Glutamatergic neuron (in vitro differentiated cells): ENCODE measurements around the gene RCN2. TPM values are rescaled to one million over a fixed set of nuclear protein-coding genes. Genes with fewer than 3 reads are reported as not detected.

ENCODE experiments used
- DNase-seq: peaks from one replicate; pipeline ENCODE4 v3.0.0; 2022
- H3K27ac Mint-ChIP-seq: one replicate; pipeline ENCODE4 v1.8.0; 2020; ENCODE audit warnings: mild to moderate bottlenecking, mixed read lengths, inconsistent platforms; ENCODE audit not compliant: unreplicated experiment
- H3K27me3 Mint-ChIP-seq: one replicate; pipeline ENCODE4 v1.8.0; 2020; ENCODE audit warnings: mild to moderate bottlenecking, moderate library complexity, mixed read lengths, inconsistent platforms; ENCODE audit not compliant: unreplicated experiment
- H3K36me3 Mint-ChIP-seq: one replicate; pipeline ENCODE4 v1.8.0; 2020; ENCODE audit warnings: mild to moderate bottlenecking, mixed read lengths, inconsistent platforms; ENCODE audit not compliant: unreplicated experiment
- H3K4me1 Mint-ChIP-seq: one replicate; pipeline ENCODE4 v1.8.0; 2020; ENCODE audit warnings: mild to moderate bottlenecking, low read depth, mixed read lengths, inconsistent platforms; ENCODE audit not compliant: unreplicated experiment
- H3K4me3 Mint-ChIP-seq: one replicate; pipeline ENCODE4 v1.8.0; 2020; ENCODE audit warnings: mild to moderate bottlenecking, mixed read lengths, inconsistent platforms; ENCODE audit not compliant: unreplicated experiment
- H3K9me3 Mint-ChIP-seq: one replicate; pipeline ENCODE4 v1.8.0; 2020; ENCODE audit warnings: mild to moderate bottlenecking, moderate library complexity, mixed read lengths, inconsistent platforms; ENCODE audit not compliant: unreplicated experiment
- total RNA-seq: library from RNA; stranded (reverse); fragmentation: NEBNext Ultra II Directional; extraction: Animal tissue kit (Norgen Biotek cat#: 25700); gene quantifications from one replicate; pipeline ENCODE4 v1.2.1, GENCODE V29; 2021; ENCODE audit not compliant: unreplicated experiment
- TF ChIP-seq, protein P1 (sequence below): fragments of 200-600 bp; sonication (generic); IDR thresholded peaks from one replicate; pipeline ENCODE4 v1.5.0; 2021; ENCODE audit not compliant: partially characterized antibody, unreplicated experiment

RCN2 gene
- total RNA-seq, 1 donor from 2014 or later = 137 TPM

- Mint-ChIP-seq H3K27me3 (peaks cover 5% of the 10 kb centered on the region), H3K27ac (peak within 1 kb of the TSS; percentile 96), H3K9me3 (peaks cover 6% of the 10 kb centered on the region), H3K4me3 (peak within 1 kb of the TSS; percentile 92), H3K4me1 (peaks cover 24% of the 10 kb centered on the region), H3K36me3 (no peaks in the 10 kb centered on the region)
- peak; percentile 94 for DNase-seq
- TF ChIP-seq, protein P1, sequence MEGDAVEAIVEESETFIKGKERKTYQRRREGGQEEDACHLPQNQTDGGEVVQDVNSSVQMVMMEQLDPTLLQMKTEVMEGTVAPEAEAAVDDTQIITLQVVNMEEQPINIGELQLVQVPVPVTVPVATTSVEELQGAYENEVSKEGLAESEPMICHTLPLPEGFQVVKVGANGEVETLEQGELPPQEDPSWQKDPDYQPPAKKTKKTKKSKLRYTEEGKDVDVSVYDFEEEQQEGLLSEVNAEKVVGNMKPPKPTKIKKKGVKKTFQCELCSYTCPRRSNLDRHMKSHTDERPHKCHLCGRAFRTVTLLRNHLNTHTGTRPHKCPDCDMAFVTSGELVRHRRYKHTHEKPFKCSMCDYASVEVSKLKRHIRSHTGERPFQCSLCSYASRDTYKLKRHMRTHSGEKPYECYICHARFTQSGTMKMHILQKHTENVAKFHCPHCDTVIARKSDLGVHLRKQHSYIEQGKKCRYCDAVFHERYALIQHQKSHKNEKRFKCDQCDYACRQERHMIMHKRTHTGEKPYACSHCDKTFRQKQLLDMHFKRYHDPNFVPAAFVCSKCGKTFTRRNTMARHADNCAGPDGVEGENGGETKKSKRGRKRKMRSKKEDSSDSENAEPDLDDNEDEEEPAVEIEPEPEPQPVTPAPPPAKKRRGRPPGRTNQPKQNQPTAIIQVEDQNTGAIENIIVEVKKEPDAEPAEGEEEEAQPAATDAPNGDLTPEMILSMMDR = peak; percentile 4
Measured at GRCh38 chr15:76905013-76905839, 26.3 kb upstream of the RCN2 start, which contains the start of gene SCAPER. SCAPER (minus strand) TSS chr15:76905340; CDS start chr15:76883817, 21,523 bp downstream.

GRCh38 chr15:76905855-76906254, 25.7 kb upstream of the RCN2 start:
- Mint-ChIP-seq H3K27me3 (peaks cover 5% of the 10 kb centered on the region), H3K36me3 (no peaks in the 10 kb centered on the region), H3K4me1 (peaks cover 21% of the 10 kb centered on the region), H3K9me3 (peaks cover 6% of the 10 kb centered on the region), H3K27ac (peak overlapping the region; percentile 96), H3K4me3 (peak overlapping the region; percentile 21)
- DNase-seq = no peak
- TF ChIP-seq, protein P1 = no peak

DNA sequence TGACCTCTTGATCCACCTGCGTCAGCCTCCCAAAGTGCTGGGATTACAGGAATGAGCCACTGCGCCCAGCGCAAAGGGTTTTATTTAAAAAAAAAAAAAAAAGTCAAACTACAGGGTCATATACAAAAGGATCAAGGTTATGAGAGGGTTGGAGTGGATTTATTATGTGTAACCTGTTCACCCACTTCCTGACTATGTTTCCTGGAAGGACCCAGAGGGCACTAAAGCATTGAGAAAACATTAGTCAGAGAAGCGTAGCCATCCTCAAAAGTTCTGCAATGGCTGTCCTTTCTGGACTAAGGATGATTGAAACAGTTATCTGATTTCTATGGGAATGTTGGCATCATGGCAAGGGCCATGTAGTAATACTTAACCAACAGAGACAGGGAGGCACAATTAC, 19.1 kb upstream of the RCN2 start:
- H3K36me3 Mint-ChIP-seq = no peaks in the 10 kb centered on the region
- no peak overlapping the region for H3K4me3 Mint-ChIP-seq
- no peak overlapping the region for H3K27ac Mint-ChIP-seq
- no peaks in the 10 kb centered on the region for H3K4me1 Mint-ChIP-seq
- DNase-seq = no peak
- no peaks in the 10 kb centered on the region for H3K9me3 Mint-ChIP-seq
- TF ChIP-seq, protein P1 = no peak
- no peaks in the 10 kb centered on the region for H3K27me3 Mint-ChIP-seq

DNA sequence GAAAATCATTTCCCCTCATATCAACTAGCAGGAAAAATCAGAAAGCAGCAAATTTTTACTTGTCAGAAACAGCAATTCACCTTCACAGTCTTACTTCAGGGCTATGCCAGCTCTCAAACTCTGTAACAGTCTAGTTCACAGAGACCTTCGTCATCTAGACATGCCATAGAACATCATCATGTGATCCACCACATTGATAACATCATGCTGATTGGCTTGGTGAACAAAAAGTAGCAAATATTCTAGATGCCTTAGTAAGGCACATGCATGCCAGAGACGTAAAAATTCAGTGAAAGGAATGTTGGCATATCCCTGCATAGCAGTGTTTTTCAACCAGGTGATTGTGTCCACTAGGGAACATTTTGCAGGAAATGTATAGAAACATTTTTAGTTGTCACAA, 17.8 kb upstream of the RCN2 start:
- no peak for DNase-seq
- H3K27ac Mint-ChIP-seq = no peak overlapping the region
- H3K4me3 Mint-ChIP-seq = no peak overlapping the region
- no peaks in the 10 kb centered on the region for H3K36me3 Mint-ChIP-seq
- no peaks in the 10 kb centered on the region for H3K4me1 Mint-ChIP-seq
- no peaks in the 10 kb centered on the region for H3K27me3 Mint-ChIP-seq
- H3K9me3 Mint-ChIP-seq = no peaks in the 10 kb centered on the region
- TF ChIP-seq, protein P1 = no peak

GRCh38 chr15:76916369-76916768, 15.2 kb upstream of the RCN2 start:
- Mint-ChIP-seq H3K27me3 (no peaks in the 10 kb centered on the region), H3K4me1 (no peaks in the 10 kb centered on the region), H3K9me3 (no peaks in the 10 kb centered on the region), H3K36me3 (no peaks in the 10 kb centered on the region), H3K4me3 (no peak overlapping the region), H3K27ac (no peak overlapping the region)
- TF ChIP-seq, protein P1 = no peak
- DNase-seq = no peak
